ENCODE data around the gene TWIST2.

Gene TWIST2

DNA sequence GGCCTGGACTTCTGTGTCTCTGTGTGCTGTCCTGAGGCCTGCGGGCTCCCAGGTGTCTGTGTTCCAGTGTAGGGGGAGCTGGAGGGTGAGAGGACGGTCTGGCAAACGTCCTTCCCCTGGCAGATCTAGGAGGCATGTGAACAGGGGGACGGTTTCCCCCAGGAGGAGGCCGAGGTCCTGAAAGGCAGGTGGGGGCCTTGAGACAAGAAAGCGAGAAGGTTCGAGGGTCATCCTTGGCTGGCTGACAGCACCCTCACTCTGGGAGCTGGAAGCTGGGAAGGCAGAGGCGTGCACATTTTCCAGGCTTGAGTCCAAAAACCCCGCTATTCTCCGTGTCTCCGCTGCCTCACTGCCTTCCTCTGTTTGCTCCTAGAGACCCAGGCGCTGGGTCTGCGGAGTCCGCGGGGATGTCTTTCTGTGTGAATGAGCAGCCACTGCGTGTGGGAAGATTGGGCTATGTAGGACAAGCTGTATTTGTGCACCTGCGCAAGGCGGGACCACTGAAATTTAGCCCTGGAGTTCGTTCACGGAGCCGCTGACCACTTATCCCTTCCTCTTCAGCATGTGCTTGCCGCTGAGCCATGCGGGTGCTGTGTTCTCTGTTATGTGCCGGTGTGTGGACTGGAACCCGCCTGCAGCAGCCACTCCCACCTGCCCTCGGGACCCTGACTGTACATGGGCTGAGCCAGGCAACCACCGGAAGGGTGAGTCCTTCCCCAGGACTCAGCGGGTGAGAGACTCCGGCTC lies 43.7 kb downstream of the TWIST2 start:
- no peak for DNase-seq

DNA sequence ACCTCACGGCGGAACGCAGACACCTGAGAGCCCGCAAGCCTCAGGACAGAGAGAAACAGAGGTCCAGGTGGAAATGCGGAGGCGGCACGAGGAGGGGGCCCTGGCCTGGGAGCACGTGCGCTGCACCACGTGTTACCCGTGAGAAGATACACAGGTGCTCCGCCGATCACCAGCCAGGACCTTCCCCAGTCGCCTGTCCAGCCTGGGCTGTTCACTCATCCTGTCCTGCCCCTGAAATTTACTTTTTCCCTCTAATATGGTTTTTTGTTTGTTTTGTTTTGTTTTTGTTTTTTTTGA lies 44.3 kb downstream of the TWIST2 start:
- no peak for DNase-seq

DNA sequence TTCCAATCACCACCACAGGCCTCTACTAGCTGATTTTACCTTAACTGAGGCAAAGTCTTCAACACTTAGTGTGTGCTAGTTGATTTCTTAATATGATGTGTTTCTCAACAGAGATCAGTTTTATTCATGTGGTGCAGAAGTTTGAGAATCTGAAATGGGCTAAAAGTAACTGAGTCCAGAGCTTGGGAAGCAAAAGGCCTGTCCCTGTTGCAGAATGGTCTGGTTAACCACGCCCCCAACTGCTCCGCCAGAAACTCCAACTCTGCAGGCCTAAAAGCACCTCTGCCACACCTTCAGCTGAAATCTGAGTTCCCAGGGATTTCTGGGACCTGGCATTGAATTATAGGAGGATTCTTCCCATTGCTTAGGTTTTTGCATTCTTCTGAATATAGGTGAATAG lies 44.9 kb downstream of the TWIST2 start:
- no peak for DNase-seq

DNA sequence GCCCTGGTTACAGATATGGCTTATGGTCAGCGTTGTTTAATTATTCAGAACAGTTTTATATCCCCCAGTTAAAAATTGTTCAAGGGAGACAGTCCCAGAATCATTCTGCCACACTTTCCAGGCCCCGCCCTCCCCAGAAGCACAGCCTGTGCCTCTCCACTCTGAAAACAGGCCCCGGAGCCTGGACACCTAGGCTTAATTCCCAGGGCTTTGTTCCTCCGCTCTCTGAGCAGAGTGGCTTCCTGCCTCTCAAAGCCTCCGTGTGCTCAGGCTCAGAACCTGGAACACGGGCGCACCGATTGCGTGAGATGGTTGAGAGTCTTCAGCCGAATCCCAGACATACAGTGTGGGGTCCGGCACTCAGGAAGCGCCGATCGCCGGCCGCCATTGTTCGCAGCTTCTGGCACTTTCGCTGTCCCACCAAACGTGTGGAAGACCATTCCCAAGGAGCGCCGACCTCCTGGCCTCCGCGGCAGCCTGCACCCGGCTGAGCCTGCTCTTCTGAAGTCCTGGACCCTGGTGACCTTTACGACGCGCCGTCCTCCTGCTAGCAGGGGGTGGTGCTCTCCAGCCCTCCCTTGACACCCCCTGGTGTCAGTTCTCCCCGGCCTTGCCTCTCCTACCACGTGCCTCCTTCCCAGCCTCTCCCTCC lies 45.6 kb downstream of the TWIST2 start:
- DNase-seq, result no peak

DNA sequence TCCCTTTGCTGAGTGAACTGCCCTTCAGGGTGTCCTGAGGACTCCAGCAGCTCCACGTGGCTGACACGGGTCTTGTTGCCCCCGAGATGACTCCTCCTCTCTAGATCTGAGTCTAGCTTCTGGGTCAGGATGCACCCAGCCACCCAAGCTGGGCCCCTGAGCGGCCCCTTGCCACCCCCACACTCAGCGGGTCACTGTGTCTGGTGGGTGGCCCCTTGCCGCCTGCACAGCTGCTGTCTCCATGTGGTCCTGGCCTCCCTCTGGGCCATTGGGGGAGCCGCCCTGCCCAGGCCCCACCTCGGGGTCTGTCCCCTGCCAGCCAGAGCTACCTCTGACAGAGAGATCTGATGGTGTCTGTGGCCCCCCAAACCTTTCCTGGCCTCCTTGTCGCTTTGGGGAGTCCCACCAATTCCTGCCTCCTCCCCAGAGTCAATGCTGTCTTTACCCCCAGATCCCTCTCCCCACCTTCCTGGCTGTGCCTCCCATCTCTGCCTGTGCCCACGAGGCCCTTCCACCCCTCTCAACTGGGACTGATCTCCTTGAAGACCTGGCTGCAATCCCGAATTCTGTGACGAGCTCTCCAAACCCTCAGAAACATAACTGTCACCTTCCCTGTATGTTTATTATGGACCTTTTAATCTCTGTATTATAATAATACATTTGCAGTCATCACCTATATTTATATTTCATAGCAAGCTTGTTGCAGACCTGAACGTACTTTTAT lies 46.5 kb downstream of the TWIST2 start:
- no peak for DNase-seq

DNA sequence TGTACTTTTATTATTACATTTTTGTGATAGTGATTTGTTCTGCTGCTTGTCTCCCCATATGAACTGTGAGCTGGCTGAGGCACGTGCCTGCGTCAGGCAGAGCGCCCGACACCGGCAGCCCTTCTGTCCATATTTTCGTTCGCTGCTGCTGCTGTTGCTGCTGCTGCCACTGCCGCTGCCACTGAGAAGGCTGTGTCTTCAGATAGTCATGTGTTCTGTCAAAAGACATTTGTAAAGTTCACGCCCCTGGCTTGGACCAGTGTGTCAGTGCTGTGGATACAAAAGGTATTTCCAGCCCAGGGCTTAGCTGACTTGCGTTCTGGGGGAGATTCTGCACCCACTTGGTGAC lies 47.0 kb downstream of the TWIST2 start:
- DNase-seq, result no peak

DNA sequence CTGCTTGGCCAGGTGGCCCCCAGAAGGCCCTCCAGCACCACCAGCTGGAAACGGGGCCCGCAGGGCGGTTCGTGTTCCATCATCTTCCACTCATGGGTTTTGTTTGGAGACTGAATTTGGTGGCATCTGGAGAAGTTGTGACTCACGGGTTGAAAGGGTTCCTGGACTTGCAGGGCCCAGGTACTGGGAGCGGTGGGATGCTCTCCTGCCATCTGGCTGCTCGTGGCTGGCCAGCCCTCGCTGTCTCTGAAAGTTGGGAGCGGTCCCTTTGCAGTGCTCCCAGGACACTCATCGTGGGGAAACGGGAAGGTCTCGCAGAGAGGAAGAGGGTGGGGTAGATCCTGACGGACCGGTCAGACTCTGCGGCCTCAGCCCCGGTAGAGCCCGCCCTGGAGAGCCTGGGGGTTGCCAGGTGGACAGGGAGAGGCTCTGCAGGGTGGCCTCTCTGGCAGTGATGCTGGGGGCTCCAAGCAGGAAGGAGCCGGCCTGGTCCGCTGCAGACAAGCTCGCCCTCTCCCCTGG lies 47.5 kb downstream of the TWIST2 start:
- DNase-seq, result peak; percentile 21

DNA sequence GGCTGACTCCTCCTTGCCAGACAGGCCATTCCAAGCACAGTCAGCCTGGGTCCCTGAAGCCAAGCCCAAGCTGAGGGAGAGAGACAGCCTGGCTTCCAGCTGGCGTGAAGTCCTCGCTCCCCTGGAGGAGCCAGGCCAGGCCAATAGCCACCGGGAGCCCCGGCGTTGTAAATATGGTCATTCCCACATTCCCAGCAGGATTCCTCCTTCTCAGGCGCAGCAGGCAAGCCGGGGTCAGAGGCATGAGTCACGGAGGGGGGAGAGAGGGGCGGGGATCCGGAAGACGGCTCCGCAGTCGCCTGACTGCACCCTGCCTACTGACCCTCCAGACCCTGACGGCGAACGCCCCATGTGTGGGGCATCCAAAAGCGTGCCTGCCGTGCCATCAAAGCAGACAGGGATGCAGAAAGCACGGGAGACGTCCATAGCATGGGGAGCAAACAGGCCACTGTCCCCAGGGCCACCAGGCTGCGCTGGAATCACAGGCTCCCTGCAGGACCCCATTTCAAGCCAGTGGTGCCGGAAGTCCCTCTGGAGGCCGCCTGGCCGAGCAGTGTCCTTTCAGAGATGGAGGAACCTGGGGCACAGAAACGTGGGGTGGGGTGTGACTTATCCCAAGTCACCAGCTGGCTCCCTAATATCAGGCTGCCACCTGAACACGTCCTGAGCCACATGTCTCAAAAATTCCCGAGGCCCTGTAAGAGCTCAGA lies 48.2 kb downstream of the TWIST2 start:
- peak; percentile 93 for DNase-seq

DNA sequence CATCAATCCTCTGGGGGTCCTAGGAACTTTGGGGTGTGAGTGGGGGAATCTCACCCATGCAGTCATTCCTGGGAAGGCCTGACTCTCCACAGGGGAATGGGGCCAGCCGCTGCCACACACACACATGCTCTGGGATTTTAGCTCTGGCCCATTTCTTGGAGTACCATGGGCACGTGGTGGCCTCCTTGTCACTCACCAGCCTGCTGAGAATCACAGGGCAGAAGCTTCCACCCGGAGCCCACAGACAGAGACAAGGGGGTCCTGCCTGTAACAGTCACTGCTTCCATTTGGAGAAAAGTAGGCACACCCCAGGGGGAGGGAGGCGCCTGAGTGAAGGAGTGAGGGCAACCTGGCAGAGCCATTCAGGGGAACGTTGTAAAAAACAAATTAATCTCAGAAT lies 48.8 kb downstream of the TWIST2 start:
- DNase-seq, result no peak

DNA sequence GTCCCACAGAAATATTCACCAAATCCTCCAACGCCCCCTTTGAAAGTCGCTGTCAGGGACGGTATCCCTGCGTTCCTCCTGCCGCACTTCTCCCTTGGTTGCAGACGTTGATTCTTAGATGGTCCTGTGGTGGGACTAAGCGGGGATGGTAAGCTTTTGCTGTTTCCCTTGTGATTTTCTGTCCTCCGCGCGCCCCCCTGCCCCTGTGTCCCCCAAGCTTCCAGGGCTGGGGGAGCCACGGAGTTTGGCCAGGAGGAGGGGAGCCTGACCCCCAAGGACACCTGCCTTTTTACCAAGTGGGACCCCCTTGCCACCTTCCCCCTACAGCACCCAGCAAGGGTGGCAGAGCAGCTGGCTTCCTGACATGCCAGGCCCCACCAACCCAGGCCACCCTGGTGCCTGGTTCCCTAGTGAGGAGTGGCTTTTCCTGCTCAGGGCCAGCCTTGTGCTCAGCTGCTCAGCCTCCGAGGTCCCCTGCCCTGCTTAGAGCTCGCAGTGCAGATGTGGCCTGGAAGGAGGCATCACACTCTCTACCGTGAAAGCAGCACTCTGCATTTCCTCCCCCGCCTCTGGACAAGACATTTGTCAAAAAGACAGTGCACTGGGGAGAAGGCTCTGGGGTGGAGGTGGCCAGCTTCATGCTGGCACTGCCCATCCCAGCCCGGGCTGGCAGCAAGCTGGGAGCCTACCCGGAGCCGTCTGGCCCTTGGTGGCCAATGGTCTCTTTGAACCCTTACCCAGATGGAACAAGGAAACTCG lies 49.4 kb downstream of the TWIST2 start:
- DNase-seq, result no peak

DNA sequence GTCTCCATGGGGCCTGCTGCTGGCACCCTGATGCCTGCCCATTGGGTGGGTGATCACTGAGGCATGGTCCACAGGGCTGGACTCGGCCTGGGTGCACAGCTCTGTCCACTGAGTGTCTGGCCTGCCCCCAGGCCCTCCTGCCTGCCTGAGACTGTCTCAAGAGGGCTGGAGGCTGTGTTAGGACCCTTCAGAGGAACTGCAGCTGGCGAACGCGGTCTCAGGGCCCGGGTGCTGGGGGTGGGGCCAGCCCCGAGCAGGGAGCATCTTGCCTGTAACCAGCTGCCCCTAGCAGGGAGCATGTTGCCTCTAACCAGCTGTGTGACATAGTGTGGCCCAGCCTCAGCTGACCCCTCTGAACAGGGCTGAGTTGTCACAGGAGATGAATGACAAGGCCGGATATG lies 50.0 kb downstream of the TWIST2 start:
- DNase-seq, result no peak

DNA sequence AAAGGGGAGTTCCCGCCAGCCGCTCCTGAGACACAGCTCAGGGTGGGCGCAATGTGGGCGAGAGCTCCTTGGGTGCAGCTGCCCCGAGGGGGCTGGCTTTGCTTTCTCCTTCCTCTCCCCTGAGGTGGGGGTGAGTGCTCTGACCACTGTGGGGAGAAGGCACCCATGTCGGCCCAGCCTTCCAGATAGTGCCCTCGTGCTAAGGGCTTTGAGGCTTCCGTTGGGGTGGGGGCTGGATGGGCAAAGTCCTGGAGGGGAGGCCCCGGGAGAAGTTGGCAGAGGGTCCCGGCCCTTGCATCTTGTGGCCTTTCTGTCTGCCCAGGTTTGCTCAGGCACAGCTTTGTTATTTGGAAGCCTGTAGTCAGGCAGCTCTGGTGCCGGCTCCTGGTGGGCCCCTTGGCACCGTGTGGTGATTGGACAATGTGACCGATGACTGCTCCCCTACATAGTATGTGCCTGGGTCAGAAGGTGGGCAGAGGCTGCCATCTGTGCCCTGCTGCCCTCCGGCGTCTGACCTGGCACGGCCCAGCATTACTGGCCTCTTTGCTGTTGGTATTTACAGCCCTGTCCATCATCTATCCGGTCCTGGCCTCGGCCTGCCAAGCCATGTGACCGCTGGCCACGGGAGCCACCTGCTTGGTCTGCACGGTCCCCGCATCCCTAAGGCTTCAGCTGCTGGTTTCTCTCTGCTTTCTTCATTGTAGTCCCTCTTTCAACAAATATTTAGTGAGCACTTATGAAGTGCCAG lies 50.8 kb downstream of the TWIST2 start:
- no peak for DNase-seq

DNA sequence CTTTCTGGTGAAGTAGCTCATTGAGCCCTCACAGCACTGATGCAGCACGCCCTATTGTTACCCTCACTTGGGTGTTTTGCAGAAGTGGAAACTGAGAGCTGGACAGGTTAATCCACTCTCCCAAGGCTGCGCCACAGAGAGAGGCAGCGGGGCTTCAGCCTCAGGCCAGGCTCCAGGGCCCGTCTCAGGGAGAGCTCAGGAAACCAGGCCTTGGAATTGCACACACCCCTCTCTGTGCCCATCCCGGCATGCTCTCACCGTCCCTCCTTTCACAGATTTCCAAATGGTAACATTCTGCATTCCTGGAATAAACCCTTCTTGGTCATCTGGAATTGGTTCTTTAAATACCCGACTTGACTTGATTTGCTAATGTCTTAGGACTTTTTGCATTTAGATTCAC lies 51.5 kb downstream of the TWIST2 start:
- DNase-seq, result no peak

DNA sequence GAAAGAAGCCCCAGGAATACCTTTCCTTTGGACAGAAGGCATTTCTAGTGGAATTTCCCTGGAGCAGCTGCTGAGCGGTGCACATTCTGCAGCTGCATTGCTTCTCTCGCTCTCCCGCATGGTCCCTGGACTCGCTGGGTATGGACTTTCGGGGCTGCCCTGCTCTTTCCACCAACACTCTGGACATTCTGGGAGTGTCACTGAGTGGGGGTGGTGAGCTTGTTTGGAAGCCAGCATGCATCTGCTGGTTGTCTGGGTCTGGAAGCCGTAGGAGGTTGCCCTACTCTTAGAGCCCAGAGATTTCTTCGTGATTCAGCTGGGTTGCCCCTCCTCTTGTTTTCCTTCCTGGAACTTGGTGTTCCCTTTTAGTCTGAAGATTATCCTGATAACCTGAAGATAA lies 52.6 kb downstream of the TWIST2 start:
- DNase-seq, result no peak

DNA sequence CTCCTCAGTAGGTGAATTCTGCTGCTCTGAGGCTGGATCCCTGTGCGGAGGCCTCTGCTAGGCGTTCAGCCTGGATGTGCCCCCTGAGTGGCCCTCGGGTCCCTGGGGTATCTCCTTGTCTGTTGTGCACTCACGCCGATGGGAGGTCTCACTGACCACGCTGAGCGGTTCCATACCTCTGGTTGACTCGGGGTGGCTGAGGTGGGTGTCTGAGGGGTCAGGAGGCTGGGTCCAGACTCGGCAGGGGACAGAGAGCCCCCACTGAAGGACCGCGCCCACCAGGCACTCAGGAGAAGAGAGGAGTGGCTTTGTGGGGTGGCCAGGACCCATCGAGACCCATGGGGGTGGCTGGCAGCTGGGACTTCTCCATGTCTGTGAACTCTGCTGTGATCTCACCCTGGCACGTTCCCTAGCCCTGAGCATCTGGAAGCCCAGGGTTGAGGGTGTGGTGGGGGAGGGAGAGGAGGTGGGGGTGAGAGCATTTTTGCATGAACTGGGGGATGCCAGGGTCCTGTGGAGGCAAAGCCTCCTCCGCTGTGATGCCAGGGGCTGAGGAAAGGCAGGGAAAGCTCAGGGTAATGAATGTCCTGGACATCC lies 53.7 kb downstream of the TWIST2 start:
- no peak for DNase-seq

DNA sequence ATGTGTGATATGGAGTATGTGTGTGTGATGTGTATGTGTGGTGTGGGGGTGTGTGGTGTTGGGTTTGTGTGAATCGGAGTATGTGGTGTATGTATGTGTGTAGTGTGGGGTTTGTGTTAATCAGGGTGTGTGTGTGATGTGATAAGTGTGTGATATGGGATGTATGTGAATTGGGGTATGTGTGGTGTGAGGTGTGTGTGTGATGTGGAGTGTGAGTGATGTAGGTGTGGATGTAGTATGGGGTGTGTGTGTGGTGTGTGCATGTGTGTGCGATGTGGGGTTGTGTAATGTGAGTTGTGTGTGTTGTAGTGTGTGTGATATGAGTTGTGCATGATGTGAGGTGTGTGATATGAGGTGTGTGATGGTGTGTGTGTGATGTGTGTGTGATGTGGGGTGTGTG lies 54.4 kb downstream of the TWIST2 start:
- DNase-seq, result no peak

DNA sequence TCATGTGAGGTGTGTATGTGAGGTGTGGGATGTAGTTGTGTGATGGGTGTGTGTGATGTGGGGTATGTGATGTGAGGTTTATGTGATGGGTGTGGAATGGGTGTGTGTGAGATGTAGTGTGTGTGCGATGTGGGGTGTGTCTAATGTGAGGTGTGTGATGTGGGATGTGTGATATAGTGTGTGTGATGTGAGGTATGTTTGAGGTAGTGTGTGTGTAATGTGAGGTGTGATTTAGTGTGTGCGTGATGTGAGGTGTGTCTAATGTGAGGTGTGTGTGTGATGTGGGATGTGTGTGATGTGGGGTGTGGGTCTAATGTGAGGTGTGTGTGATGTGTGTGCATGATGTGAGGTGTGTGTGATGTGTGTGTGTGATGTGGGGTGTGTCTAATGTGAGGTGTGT lies 55.3 kb downstream of the TWIST2 start:
- no peak for DNase-seq

DNA sequence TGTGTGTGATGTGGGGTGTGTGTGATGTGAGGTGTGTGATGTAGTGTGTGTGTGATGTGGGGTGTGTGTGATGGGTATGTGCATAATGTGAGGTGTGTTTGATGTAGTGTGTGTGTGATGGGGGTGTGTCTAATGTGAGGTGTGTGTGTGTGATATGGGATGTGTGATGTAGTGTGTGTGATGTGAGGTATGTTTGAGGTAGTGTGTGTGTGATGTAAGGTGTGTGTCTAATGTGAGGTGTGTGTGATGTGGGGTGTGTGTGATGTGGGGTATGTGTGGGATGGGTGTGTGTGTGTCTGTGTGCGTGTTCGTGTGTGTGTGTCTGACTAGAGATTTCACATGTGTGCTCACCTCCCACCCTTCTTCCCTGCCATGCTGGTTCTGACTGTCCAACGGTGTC lies 56.3 kb downstream of the TWIST2 start:
- no peak for DNase-seq

DNA sequence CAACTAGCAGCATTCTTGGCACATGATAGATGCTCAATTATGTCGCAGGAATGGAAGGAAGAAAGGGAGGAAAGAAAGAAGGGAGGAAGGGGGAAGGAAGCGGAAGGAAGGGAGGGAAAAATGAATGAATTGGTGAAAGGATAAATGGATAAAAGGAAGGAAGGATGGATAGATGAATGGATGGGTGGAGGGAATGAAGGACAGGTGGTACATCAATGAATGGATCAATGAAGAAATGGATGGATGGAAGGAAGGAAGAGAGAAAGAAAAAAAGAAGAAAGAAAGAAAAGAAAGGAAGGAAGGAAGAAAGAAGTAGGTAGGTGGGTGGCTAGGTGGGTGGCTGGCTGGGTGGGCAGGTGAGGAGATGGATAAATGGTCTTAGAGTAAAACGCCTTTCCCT lies 56.8 kb downstream of the TWIST2 start:
- no peak for DNase-seq

DNA sequence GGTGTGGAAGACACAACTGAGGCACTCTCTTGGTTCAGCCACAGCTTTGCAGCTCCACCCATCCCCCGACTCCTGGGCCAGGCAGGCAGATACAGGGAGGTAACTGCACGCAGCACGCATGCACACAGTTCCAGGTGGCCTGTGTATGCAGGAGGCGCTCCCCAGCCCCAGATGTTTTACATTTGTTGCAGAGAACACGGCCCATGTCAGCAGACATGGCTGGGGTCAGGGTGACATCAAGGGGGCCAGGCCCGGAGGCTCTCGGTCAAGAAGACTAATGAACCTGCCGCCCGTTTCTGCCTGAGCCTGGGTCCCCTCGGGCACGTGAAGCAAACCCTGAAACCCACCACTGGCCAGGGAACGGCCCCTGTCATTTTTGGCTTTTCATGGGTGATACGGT lies 57.3 kb downstream of the TWIST2 start:
- no peak for DNase-seq

DNA sequence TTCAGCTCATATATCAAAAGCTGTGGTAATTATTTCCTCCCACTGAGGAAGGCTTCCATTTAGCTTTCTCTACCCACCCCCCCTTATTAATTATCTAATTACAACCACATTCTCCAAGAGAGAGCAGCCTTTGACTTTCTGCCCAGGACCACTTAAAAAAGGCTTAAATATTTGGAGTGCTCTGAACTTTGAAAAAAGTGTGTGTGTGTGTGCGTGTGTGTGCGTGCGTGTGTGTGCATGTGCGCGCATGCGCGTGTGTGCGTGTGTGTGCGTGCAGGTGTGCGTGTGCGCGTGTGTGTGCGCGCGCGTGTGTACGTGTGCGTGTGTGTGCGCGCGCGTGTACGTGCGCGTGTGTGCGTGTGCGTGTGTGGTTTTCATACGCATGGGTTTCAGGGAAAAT lies 57.8 kb downstream of the TWIST2 start:
- DNase-seq, result no peak

All from HCEC 1CT (cell line).